ENCODE measurements around the gene CFP. TPM values are rescaled to one million over a fixed set of nuclear protein-coding genes. Genes with fewer than 3 reads are reported as not detected.

The CFP gene
- total RNA-seq, 1 donor from 2014 or later: 3.0 TPM

- no peaks in the 10 kb centered on the region for H3K36me3 ChIP-seq
- no peak overlapping the region for H3K4me3 ChIP-seq
- no peak overlapping the region for H3K27ac ChIP-seq (replicated peaks)
- H3K27me3 ChIP-seq (ENCODE audit: low read depth): peaks cover 5% of the 10 kb centered on the region
- no peak for DNase-seq
- H3K4me1 ChIP-seq: no peaks in the 10 kb centered on the region
- no peaks in the 10 kb centered on the region for H3K9me3 ChIP-seq (replicated peaks)
- intact Hi-C loops (cut with micrococcal nuclease): no loop called here
- no peak for TF ChIP-seq CTCF (IDR thresholded peaks at IDR 0.05; ENCODE audit: borderline replicate concordance)
Observed at GRCh38 chrX:47625365-47625764, 4.4 kb downstream of the CFP start.

GRCh38 chrX:47623540-47624027 is 6.1 kb downstream of the CFP start:
- Histone ChIP-seq H3K27ac (replicated peaks) (no peak overlapping the region), H3K36me3 (no peaks in the 10 kb centered on the region), H3K9me3 (replicated peaks) (no peaks in the 10 kb centered on the region), H3K4me3 (peak overlapping the region; percentile 53), H3K27me3 (ENCODE audit: low read depth) (peaks cover 5% of the 10 kb centered on the region), H3K4me1 (peaks cover 5% of the 10 kb centered on the region)
- peak; percentile 29 for DNase-seq
- no peak for TF ChIP-seq CTCF (IDR thresholded peaks at IDR 0.05; ENCODE audit: borderline replicate concordance)
- intact Hi-C loops (cut with micrococcal nuclease): no loop called here

GRCh38 chrX:47621851-47622250 is 7.9 kb downstream of the CFP start:
- no peaks in the 10 kb centered on the region for H3K36me3 ChIP-seq
- peaks cover 5% of the 10 kb centered on the region for H3K4me1 ChIP-seq
- no peaks in the 10 kb centered on the region for H3K9me3 ChIP-seq (replicated peaks)
- DNase-seq: no peak
- H3K4me3 ChIP-seq: no peak overlapping the region
- H3K27me3 ChIP-seq (ENCODE audit: low read depth): peaks cover 5% of the 10 kb centered on the region
- H3K27ac ChIP-seq (replicated peaks): no peak overlapping the region
- no peak for TF ChIP-seq CTCF (IDR thresholded peaks at IDR 0.05; ENCODE audit: borderline replicate concordance)
- intact Hi-C loops (cut with micrococcal nuclease): no loop called here

- H3K27me3 ChIP-seq (ENCODE audit: low read depth): peaks cover 5% of the 10 kb centered on the region
- H3K4me1 ChIP-seq: peaks cover 5% of the 10 kb centered on the region
- TF ChIP-seq CTCF (IDR thresholded peaks at IDR 0.05; ENCODE audit: borderline replicate concordance): no peak
- H3K9me3 ChIP-seq (replicated peaks): no peaks in the 10 kb centered on the region
- intact Hi-C loops (cut with micrococcal nuclease): no loop called here
- no peak for DNase-seq
- no peak overlapping the region for H3K27ac ChIP-seq (replicated peaks)
- H3K4me3 ChIP-seq: peak overlapping the region; percentile 60
- no peaks in the 10 kb centered on the region for H3K36me3 ChIP-seq
Observed at GRCh38 chrX:47620303-47620685, 9.4 kb downstream of the CFP start.

- Histone ChIP-seq H3K9me3 (replicated peaks) (no peaks in the 10 kb centered on the region), H3K27me3 (ENCODE audit: low read depth) (peaks cover 5% of the 10 kb centered on the region), H3K4me3 (peak within 1 kb of the TSS; percentile 60), H3K27ac (replicated peaks) (no peak within 1 kb of the TSS), H3K36me3 (no peaks in the 10 kb centered on the region), H3K4me1 (peaks cover 5% of the 10 kb centered on the region)
- peak; percentile 81 for DNase-seq
- intact Hi-C loops (cut with micrococcal nuclease): no loop called here
- TF ChIP-seq CTCF (IDR thresholded peaks at IDR 0.05; ENCODE audit: borderline replicate concordance): peak; percentile 28
Observed at GRCh38 chrX:47619486-47620302, 10.0 kb downstream of the CFP start, which contains the start of gene SYN1. Gene SYN1, minus strand, starts transcription at chrX:47619857. Its CDS starts 129 bp downstream, at chrX:47619728.

All from left ventricle myocardium inferior (tissue), 1 donor.